ENCODE results near the gene RTKN.

RTKN gene

DNA sequence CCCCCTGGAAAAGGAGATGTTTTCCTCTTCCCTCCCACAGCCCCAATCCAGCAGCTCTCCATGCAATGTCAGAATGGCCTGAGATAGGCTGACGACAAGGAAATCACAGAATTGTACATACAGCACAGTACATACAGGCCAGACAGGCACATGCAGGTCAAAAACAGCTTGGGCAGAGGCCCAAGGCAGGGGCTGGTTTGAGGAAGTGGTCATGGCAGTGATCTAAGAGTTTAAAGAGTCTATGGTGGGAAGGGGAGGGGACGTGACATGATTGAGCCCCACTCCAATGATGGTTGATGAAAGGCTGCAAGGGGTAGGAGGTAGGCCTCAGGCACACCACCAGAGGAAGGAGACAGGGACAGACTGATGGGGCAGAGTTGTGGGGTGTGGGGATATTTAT lies 65.9 kb downstream of the RTKN start:
- no peak for DNase-seq

All from activated CD4-positive, alpha-beta T cell treated with anti-CD3 and anti-CD28 coated beads for 1 hour (primary cell).